Dedifferentiated amniotic fluid mesenchymal stem cell (primary cell): ENCODE measurements around the gene NPHP1.
"Not testable (repeated sequence)": the region's sequence is repeated elsewhere in the genome, so short reads cannot be mapped to it uniquely, and the experiment has no call there.

Experiments used
- DNase-seq: peaks from one replicate; pipeline ENCODE4 v3.0.0-alpha.2; 2016; ENCODE audit errors: extremely low spot score

NPHP1 gene

DNA sequence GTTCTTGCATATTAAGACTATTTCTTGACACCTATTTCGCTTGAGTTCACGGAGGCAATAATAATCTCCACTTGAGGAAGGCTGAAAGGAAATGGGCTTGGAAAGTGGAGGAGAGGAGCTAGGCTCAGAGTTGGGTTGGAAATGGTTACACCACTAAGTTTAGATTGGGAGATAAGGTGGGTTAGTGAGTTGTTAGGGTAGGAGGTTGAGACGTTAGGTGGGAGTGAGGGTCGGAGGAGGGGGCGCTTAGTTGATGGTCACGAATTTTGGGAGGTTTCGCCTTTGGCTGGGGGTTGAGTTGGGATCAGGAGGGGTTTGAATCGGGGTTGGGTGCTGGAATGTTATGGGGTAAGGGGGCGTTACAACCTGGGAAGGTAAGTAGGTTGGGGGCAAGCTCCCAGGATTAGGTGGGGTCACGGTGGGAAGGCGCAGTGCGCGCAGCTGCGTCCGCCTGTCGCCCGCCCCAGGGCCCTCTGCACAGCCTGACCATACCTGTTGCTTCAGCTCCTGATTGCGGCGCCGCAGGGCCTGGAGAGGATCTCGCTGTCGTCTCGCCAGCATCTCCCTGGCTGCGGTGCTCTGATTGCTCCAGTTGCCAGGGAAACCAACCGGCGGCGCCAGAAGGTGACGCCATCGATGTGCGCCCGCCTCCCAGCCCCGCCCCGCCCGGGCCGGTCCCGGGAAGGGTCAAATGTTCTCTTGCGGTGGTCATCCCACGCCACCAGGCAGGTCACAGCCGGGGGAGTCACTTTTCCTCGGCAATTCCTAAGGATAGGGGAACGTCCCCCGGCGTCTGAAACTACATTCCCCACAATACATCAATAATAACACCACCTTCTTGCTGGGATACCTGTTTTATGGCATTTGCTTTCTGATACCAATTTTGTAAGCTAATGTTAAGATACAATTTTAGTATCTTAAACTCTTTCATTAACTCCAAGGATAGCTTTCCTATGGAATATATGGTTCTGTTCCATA is at the start of gene NPHP1:
TSS of gene NPHP1 (minus strand) at position 606 of the 978 bp plus-strand sequence. CDS start at position 561, 45 bp downstream.
- DNase-seq, result peak; percentile 74

DNA sequence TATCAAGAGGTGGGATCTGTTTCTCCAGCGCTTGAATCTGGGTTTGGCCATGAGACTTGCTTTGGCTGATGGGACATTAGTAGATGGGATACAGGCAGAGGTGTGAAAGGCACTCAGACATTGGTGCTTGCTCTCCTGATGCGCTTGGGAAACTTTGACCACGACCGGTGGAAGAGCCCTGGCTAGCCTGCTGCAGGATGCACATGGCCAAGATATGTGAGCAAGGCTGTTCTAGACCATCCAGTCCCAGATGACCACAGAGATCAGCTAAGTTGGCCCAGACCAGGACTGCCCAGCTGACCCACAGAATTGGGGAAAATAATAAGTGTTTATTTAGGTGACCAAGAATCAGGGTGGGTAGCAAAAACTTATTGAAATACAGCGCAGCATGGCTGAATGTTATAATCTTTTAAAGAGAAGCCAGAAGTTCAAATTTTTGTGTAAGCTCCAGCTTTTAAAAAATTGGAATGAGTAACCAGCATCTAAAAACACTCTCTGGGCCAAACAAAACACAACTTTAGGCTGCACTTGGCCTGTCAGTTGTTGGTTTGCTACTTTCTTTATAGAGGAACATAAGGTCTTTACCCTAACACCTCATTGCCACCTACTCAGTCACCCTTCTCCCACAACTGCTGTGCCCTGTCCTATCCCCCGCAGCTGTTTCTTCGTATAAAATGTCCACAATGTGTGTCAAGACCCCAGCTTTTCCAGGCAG is 43.4 kb upstream of the NPHP1 start:
- DNase-seq, result not testable (repeated sequence)

DNA sequence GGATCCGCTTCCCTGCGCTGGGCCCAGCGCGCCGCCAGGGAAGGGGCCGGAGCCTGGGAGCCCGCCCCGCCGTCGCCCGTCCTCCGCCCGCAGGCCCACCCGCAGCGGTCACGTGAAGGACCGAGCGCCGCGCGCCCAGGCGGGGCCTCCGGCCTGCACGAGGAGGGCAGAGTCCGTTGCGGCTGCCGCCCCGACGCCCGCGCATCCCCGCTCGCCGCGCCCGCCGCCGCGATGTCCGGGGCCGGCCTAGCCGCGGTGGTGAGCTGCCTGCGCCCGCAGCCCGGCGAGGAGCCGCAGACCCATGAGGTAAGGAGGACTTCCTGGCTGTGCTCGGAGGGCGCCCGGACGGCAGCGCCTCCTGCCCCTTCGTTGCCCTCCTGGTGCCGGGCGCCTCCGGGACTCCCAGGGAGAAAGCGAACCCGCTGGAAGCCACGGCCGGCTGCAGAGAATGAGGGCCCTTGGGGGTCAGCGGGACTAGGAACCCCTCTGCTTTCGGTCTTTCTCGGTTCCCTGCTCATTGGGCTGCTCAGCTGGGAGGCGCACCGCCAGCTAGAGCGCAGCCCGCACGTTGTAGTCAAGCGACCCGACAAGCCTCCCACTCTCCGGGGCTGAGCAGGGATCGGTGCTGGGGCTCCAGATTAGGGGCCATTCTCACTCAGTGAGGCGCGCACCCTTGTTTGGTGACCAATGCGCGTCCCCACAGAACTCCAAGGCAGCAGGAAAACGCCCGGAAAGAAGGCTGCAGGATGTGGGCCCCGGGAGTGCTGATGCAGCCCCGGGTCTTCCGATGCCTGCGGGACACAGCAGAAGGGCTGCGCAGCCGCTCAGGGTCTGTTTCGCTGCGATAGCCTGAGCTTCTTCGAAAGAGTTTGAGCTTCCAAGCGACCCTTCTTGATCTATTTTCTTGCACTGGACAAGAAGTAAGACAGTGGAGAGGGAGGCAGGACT is 40.9 kb upstream of the NPHP1 start:
- DNase-seq, result not testable (repeated sequence)

DNA sequence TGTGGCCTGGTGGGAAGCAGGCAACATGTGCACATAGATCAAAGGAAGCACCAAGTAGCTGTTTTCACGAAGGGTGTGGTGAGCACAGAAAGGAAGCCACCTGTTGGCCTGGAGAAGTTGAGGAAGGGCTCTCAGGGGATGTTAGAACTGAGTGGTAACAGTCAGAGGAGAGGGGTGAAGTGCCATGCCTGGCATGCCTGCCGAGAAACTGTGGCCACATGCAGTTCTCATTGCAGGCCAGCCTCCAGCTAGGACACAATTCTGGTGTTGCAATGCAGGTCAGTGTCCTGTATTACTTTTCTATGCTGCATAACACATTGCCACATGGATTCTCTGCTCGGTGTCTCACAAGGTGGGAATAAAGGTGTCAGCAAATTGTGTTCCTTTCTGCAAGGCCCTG is 38.5 kb upstream of the NPHP1 start:
- not testable (repeated sequence) for DNase-seq

DNA sequence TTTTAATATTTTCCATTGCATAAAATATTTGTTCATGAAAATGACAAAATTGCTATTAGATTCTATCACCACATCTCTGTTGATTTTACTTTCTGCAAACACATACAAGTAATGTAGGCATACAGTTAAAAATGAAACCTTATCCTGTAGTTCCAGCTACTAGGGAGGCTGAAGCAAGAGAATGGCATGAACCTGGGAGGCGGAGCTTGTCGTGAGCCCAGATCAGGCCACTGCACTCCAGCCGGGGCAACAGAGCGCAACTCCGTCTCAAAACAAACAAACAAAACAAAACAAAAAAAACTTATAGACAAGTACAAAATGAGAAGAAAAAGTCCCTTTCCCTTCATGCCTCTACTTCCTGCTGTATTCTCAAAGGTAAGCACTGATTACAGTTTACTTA is 29.7 kb upstream of the NPHP1 start:
- not testable (repeated sequence) for DNase-seq

DNA sequence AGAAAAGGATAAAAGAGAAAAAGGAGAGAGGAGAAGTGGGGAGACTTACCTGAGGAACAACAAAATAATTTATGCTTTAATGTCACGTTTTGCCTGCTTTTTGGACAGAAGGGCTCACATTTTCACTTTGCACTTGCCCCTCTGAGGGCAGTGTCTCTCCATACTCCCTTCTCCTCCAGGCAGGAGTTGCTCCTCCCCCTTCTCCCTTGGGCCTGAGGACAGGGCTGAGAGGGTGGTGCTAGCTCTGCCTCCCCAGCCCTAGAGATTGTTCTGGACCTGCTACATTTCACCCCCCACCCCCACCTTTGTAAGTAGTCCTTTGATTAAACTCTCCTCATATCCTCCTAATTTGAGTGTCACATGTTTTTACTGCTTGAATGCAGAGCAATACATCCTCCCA is 25.1 kb upstream of the NPHP1 start:
- DNase-seq, result not testable (repeated sequence)

DNA sequence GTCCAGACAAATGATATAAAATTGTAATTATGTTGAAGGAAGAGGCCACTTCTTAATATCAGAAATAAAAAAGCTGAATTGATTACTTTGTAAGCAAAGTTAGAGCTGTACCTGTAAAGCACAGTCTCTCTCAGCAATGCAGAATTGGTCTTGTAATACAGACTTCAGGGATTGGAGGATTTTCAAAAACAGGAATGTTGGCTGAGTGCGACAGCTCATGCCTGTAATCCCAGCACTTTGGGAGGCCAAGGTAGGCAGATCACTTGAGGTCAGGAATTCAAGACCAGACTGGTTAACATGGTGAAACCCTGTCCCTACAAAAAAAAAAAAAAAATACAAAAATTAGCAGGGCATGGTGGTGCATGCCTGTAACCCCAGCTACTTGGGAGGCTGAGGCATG is 17.8 kb upstream of the NPHP1 start:
- not testable (repeated sequence) for DNase-seq

DNA sequence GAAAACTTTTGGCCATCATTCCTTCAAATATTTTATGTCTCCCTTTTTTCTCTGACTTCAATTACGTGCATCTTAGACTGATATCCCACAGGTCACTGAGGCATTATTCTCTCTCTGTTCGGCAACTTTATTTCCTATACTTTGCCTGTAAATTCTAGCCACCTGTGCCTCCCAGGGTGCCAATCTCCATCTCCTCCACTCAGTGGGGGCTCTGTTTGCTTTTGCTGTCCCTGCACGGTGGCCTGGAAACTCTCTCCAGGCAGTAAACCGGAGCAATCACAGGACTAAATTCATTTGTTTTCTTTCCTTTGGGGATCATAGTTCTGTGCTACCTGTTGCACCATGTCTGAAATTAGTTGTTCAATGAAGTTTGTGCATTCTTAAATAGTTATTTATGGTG is 17.1 kb upstream of the NPHP1 start:
- no peak for DNase-seq

DNA sequence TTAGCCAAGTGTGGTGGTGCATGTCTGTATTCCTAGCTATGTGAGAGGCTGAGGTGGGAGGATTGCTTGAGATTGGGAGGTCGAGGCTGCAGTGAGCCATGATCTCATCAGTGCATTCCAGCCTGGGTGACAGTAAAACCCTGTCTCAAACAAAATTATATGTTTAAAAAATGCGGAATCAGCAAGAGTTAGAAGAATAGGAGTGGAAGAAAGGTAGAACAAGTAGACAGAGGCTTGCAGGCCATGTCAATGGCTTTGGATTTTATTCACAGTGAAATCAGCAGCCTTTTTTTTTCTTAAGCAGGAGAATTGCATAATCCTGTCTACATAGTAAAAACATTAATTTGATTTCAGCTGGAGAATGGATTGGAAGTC is 15.4 kb upstream of the NPHP1 start:
- no peak for DNase-seq

DNA sequence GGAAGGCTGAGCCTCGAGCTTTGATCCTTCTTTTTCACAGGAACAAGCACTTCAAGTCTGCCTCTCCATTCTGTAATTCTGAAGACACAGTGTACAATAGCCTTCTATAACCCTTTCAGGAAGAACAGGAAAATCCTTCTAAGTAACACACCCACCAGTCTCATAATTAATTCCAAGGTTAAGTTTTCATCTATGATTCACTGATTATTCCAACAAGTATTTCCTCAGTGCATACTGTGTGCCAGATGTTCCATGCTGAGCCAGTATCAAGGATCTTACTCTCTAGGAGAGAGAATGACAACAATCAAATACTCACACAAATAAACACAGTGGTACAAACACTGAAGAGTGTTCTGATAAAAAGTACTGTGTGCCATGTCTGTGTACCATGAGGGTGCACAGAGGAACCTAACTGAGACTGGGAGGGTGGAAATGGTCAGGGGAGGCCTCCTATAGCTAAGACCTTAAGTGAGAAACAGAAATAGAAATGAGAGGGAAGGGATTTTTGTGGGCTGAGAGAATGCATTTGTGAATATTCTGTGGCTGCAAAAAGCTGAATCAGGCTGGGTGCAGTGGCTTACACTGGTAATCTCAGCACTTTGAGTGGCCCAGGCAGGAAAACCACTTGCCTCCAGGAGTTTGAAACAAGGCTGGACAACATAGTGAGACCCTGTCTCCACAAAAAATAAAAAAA is 14.8 kb upstream of the NPHP1 start:
- DNase-seq, result no peak

DNA sequence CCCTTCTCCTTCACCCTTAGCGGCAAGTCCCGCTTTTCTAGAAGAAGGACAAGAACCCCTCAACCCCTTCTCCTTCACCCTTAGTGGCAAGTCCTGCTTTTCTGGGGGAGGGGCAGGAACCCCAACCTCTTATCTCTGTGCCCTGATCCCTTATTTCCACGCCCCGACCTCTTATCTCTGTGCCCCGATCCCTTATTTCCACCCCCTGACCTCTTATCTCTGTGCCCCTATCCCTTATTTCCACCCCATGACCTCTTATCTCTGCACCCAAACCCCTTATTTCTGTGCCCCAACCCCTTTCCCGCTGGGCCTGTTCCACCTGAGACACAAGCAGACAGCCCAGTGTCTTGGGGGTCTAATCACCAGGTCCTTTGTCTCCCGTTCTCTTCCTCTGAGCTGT is 14.1 kb upstream of the NPHP1 start:
- not testable (repeated sequence) for DNase-seq

DNA sequence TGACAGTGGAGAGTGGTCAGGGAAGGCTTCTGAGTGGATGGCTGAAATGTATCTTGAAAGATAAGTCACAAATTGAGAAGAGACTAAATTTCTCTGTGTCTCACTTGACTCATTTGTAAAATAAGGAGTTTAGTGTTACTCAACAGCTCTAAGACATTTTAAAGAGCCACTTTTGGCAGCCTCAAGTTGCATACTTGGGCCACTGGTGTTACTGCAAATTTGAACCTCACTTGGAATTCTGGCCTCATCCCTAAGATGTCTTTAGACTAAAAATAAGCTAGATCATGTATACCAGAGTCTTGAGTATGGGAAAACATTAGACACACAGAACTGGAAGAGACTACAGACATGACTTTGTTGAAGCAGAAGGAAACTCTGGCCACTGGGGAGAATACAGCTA is 12.0 kb upstream of the NPHP1 start:
- no peak for DNase-seq

DNA sequence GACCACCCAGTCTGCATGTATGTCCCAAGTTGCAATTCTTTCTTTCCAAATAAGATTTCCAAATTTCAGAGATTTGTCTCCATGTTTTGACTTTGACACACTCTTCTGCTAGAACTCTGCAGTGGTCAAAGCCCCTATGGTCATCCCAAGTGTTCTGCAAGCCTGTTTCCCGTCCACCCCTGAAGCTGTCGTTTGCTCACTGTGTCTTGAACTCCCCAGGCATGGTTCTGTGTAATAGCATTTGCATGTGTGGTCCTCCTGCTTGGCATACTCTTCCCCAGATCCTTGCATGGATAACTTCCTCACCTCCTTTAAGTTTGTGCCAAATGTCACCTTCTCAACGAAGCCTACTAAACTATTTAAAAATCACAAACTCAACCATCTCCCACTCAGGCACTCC is 11.4 kb upstream of the NPHP1 start:
- no peak for DNase-seq

DNA sequence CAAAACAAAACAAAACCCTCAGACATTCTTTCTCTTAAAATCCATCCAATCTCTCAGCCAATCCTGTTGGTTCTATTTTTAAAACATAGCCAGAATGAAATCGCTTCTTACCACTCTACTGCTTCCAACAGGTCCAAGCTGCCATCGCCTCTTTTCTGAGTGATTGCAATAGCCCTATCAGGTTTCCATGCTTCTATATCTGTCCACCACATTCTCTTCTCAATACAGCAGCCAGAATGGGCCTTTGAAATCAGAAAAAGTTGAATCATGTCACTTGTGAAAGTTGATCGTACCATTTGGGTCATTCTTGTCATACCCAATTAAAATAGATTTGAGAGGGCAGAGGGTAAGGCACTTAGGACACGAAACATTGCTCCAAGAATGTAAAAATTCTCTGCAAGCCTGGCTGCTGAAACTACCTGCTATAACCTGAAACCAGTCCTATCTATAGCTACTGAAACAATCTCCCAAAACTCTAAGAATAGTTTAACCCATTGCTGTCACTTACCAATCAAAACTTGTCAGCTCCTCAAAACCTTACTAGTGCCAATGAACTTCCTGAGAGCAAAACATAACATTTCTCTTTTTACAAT is 10.8 kb upstream of the NPHP1 start:
- DNase-seq, result no peak

DNA sequence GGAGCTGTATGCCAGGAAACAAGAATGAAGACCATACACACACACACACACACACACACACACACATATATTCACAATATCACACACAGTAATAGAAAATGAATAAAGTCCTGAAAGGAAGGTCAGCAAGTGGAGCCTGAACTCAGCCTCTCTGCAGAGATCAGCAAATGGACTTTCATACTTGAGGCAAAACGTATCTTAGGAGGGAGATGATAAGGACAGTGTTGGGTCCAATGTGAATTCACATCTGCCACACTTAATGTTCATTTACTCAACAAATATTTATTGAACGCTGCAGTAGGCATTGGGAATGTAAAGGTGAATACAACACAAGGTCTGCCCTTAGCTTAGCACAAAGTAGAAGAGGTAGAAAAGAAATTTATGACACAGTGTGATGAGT is 10.3 kb upstream of the NPHP1 start:
- no peak for DNase-seq

DNA sequence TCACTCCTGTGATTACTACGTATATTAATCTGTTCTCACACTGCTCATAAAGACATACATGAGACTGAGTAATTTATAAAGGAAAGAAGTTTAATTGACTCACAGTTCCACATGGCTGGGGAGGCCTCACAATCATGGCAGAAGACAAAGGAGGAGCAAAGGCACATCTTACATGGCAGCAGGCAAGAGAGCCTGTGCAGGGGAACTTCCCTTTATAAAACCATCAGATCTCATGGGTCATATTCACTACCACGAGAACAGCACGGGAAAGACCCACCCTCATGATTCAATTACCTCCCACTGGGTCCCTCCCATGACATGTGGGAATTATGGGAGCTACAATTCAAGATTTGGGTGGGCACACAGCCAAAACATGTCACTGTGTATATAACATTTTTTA is 8.7 kb upstream of the NPHP1 start:
- DNase-seq, result not testable (repeated sequence)

DNA sequence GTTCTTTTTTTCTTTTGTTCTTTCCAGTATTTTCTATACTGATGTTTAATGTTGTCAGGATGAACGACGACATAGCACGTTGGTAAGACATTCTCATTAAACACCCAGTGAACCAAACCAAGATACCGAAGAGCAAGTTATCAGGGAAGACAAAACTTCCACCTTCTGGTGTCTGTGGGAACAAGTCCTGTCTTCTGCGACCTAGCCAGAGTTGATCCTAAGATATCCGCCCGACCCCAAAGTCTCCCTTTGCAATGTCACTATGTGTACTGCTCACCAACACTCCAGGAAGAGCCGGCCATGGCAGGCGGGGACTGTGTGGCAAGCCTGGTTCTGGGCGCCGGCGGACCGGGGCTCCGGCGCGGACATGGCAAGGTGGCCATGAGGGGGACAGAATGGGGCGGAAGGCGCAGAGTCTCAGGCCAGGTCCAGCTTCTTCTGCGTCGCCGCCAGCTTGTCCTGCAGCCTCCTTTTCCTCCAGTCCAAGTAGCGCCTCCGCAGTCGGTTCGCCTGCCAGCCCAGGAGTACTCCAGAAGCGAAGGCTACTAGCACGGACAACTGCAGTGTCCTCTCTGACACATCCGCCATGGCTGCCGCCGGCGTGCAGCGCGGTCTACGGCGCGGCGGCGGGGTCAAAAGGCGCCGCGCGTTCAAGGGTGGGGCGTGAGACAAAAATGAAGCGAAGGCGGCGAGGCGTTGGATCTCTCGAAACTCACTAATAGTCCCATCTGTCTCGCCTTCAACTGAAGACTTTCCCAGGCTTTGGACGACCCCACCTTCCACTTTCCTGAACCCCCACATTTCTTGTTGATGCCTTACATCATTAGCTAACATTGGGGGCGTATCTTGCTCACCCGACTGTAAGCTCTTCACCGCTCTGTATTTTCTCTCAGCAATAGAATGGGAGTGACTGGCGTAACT is 7.4 kb upstream of the NPHP1 start, which contains the start of gene MTLN:
TSS of gene MTLN (minus strand) at position 610 of the 921 bp plus-strand sequence. CDS start at position 588, 22 bp downstream.
- peak; percentile 34 for DNase-seq

DNA sequence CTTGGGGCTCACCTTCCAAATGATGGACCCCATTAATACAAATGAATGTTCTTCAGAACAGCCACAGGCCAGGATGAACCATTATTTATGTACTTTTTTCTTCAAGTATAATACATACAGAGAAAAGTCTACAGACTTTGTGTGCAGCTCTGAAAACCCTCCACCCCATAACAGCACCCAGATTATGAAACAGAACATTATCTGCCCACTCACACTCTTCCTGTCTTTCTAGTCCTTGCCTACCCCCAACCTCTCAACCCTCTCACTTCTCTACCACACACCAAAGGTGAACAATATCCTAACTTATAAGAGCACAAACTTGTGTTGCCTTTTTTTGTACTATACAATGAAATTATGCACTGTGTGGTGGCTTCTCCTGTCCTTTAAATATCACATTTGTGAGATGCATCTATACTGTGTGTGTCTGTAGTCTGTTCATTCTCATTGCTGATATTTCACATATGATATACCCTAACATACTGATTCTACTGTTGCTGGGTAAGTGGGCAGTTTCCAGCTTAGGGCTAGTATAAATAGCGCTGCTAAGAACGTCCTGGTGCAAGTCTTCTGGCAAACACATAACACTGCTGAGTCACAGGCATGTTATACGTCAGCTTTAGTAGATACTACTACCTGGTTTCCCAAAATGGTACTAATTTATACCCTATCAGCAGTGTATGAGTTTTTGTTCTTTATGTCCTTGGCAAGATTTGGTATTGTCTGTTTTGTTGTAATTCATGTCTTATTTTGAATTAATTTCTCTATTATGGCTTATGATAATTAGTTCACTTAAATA is 1.0 kb upstream of the NPHP1 start:
- DNase-seq, result no peak

DNA sequence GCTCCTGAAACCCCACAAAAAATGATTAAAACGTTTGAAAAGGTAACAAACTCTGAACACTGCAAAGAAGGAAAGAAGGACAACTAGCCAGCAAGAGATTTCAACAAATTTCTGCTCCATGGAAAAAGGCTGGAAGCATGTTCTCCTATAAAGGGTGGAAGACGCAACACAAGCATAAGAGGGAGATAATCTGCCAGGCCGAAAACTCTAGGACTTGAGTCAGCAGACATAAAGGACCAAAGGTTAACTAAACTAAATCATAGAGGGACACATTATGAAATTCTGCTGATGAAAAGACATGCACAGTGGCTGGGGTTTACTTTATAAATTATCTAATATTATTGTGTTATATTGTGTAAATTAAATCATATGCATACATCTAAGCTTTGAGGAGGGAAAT is 6.8 kb downstream of the NPHP1 start:
- DNase-seq, result no peak
